ENCODE measurements around the gene AMN.

DNA sequence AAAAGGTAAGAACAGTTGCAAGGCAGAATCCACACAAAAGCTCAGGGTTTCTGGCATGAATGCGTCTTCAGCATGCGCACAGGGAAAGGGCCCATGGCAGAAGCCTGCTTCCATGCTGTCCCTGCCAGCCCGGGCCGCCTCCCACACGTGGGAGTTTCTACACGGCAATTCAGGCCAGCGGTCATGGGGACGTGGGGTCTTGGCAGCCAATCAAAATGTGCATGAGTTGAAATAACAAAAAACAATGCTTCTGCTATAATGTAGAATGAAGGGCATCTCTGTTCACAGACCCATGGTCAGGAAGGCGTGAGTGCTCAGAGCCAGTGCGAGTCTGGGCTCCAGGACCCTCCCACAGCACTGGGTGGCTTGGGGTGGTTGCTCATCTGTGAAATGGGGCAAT, 28.6 kb downstream of the AMN start:
- TF ChIP-seq EP300 (IDR thresholded peaks at IDR 0.05) (no peak), CTCF (IDR thresholded peaks at IDR 0.05) (no peak)

Data from ovary (tissue), 3 donors.